Measurements from ENCODE around the gene MALT1. TPM values are rescaled to one million over a fixed set of nuclear protein-coding genes. Genes with fewer than 3 reads are reported as not detected.
A peak's percentile ranks its signal among the peaks of the same experiment; 100 is the strongest.
"Not testable (repeated sequence)": the region's sequence is repeated elsewhere in the genome, so short reads cannot be mapped to it uniquely, and the experiment has no call there.

Gene MALT1
- polyA plus RNA-seq, 4 donors, result 26.7 to 33.5 (median 30.1) TPM

DNA sequence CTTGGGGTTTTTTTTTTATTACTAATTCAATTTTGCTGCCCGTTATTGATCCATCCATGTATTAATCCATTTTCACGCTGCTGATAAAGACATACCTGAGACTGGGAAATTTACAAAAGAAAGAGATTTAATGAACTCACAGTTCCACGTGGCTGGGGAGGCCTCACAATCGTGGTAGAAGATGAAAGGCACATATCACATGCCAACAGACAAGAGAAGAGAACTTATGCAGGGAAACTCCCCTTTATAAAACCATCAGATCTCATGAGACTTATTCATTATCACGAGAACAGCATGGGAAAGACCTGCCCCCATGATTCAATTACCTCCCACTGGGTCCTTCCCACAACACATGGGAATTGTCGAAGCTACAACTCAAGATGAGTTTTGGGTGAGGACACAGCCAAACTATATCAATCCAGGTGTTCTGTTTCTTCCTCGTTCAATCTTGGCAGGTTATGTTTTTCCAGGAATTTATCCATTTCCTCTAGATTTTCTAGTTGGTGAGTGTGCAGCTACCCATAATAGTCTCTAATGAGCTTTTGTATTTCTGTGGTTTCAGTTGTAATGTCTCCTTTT is 18.0 kb upstream of the MALT1 start:
- not testable (repeated sequence) for DNase-seq (ENCODE audit: low read depth in 4 of 4, low spot score in 3 of 4)

GRCh38 chr18:58653814-58654509 is 17.3 kb upstream of the MALT1 start:
- no peak for DNase-seq (ENCODE audit: low read depth in 4 of 4, low spot score in 3 of 4)

DNA sequence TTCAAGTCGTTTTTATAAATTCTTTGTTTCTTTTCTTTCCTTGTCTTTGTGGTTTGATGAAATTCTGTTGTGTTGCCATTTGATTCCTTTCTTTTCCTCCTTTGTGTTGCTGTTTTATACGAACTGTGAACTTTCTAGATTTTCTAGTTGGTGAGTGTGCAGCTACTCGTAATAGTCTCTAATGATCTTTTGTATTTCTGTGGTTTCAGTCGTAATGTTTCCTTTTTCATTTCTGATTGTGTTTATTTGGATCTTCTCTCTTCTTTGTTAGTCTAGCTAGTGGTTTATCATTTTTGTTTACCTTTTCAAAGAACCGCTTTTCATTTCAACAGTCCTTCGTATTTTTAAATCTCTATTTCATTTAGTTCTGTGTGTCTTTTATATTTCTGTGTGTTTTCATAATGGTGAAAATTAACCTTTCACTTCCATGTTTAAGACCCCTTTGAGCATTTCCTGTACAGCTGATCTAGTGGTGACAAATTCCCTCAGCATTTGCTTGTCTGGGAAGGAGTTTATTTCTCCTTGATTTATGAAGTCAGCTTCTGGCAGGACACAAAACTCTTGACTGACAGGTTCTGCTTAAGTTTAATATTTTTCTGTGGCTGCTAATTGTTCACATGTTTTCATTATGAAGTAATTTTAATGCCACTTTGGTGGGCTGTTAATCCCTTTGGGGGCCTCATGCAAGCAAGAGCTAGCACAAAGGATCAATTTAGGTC is 16.2 kb upstream of the MALT1 start:
- no peak for DNase-seq (ENCODE audit: low read depth in 4 of 4, low spot score in 3 of 4)

- no peak for DNase-seq (ENCODE audit: low read depth in 4 of 4, low spot score in 3 of 4)
Measured at GRCh38 chr18:58657081-58657480, 14.2 kb upstream of the MALT1 start.

GRCh38 chr18:58657494-58657893 is 13.8 kb upstream of the MALT1 start:
- DNase-seq (ENCODE audit: low read depth in 4 of 4, low spot score in 3 of 4), result no peak

GRCh38 chr18:58659691-58660090 is 11.6 kb upstream of the MALT1 start:
- DNase-seq (ENCODE audit: low read depth in 4 of 4, low spot score in 3 of 4), result no peak

DNA sequence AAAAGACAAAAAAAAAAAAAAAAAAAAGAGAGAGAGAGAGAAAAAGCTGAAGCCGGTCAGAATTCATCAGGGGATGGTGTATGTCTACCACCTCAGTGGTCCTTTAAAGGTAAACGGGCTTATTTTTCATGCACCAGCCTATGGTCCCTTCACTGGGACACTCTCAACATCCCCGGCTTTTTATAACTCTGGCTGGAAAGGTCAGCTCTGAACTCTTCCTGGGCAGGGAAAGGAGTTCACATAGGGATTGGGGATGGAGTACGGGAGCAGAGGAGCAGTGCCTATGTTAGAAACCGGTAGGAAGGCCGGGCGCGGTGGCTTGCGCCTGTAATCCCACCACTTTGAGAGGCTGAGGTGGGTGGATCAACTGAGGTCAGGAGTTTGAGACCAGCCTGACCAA is 10.3 kb upstream of the MALT1 start:
- no peak for DNase-seq (ENCODE audit: low read depth in 4 of 4, low spot score in 3 of 4)

GRCh38 chr18:58661423-58661822 is 9.8 kb upstream of the MALT1 start:
- peak in 1 of 4 donors; percentile 6 for DNase-seq (ENCODE audit: low read depth in 4 of 4, low spot score in 3 of 4)

DNA sequence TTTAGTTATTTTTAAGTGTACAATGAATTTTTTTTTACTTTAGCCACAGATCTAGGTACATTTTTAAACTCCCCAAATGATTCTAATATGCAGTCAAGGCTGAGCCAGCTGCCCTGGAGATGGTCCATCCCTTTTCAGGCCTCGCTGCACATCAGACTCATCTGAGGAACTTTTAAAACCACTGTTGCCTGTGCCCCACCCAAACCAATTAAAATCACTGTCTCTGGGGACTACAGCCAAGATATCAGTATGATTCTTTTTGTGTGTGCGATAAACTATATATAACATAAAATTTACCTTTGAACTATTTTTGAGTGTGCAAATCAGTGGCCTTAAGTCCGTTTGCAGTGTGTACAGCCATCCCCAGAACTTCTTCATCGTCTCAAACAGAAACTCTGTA is 9.1 kb upstream of the MALT1 start:
- no peak for DNase-seq (ENCODE audit: low read depth in 4 of 4, low spot score in 3 of 4)

DNA sequence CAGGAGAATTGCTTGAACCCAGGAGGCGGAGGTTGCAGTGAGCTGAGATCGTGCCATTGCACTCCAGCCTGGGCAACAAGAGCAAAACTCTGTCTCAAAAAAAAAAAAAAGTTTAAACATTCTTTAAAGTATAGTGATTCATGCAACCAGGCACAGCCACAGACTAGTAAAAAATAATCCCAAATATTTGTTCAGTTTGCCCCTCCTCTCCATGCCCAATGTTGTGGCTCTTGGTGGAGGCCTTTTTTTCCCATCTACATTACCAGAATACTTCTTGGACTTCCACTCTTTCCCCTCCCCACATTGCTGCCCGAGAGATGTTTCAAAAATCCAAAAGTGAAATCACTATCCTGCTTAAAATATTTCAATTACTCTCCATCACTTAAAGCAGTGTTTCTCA is 5.1 kb upstream of the MALT1 start:
- DNase-seq (ENCODE audit: low read depth in 4 of 4, low spot score in 3 of 4), result no peak

DNA sequence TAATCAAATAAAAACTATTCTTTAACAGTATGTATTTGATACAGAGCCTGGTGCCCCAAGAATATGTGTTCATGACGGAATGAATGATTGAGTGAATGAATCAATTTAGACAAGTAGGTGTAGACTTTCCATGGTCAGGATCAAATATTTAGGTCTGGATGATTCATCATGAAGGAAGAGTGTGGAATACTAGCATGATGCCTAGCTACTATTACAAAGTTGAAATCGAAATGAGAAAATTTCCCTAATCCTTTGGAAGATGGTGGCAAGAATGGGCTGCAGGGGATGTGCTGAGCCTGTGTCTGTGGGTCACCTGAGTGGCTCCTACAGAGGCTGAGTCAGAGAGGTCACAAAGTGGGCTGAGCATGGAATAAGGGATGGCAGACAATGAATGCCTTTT is 3.1 kb upstream of the MALT1 start:
- DNase-seq (ENCODE audit: low read depth in 4 of 4, low spot score in 3 of 4), result no peak

DNA sequence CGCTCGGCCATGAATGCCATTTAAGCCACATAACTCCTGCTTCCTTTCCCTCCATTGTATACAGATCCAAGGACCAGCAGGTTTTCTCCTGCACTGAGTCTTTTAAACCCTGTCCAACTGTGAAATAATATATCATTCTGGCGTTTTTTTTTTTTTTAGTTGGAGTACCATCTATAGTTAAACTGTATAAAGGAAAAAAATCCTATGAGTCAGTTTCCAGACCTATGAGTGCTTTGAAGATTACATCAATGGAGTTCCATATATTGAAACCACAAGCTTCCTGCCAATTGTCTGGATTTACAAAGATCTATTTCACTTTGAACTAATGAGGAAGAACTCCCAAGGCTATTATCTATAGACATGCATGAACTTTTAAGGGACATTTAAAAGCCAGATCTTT is 2.4 kb upstream of the MALT1 start:
- no peak for DNase-seq (ENCODE audit: low read depth in 4 of 4, low spot score in 3 of 4)

DNA sequence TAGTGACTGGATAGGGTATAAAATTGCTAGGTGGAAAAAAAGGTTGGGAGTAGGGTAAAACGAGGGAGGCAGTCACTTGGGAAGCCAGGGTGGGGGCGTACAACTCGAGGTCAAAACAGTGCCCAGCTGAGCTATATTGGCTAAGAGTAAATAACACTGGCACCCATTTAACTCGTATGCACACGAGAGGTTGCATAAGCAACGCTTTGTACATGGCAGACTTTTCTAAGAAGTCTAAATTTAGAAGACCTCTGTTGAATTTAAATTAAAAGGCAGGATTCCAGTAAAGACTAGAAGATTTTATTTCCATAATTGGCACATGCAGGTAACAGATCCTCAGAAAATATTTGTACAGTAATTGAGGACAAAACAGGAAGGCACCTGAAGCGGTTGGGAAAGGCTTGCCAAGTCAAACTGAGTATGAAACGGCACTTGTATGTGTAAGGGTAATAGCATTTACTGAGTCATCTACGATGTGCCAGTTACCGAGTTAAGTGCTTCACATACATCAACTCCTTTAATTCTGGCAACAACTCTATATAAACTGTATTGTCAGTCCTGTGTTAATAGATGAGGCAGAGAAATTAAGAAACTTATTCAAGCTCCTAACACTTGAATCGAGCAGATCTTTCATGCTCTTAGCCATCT is 1.4 kb upstream of the MALT1 start:
- no peak for DNase-seq (ENCODE audit: low read depth in 4 of 4, low spot score in 3 of 4)

DNA sequence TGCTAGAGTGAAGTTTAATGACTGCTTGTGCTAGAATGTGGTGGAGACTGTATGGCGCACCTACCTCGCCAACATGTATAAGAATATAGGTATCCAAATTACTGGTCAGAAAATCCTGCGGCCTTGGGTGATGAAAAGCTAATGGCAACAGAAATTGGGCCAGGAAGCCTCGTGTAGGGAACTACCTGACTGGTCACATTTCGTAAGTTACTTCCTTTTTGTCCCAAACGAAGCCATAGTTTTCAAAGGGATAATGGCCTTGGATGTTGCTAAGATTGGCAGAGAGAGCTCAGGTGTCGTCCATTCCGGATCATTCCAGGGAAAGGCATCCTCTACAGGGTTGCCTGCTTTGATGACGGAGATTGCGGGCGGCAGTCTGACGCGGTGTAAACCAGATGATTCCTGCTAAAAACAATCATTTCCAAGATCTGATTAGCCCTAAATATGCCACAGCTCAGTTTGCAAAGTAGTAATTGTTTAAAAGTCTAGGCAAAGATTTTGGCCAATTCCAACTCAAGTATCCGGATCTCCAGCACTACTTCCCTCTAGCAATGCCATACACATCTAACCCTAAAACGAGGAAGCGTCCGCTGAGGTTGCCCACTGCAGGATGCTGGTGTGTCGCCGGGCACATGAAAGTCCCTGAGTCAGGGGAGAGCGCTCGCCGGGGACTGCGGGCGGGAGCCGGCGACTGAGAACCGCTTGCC is 708 bp upstream of the MALT1 start:
- no peak for DNase-seq (ENCODE audit: low read depth in 4 of 4, low spot score in 3 of 4)

GRCh38 chr18:58671632-58672564 is 633 bp downstream of the MALT1 start:
- DNase-seq (ENCODE audit: low read depth in 4 of 4, low spot score in 3 of 4), result peak; percentile 16 to 28 (median 18)

GRCh38 chr18:58674159-58674558 is 2.9 kb downstream of the MALT1 start:
- DNase-seq (ENCODE audit: low read depth in 4 of 4, low spot score in 3 of 4), result no peak

DNA sequence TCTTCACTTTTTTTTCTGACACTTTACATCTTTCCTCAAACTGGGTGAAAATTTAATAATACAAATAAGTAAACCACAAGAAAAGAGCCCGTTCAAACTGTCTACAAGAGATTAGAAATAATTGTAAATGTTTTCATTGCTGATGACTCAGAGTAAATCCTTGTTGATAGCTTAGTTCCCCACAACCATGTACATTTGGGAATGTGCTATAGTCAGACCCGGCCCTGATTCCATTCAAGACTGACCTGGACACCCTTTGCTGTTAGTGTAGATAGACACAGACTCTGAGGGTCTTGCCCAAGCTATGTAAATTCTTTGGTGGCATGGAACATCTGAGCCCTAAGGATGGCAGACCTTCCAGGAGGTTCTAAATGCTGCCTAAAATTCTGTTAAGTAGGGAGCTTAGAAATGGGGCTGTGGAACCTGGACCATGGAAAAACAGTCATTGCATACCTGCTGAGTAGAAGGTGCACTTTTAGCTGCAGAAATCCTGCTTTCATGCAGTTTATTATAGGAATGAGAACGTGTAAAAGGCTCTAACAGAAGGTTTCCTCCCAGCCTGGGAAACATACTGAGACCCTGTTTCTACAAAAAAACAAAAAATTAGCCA is 3.7 kb downstream of the MALT1 start:
- DNase-seq (ENCODE audit: low read depth in 4 of 4, low spot score in 3 of 4), result no peak

- DNase-seq (ENCODE audit: low read depth in 4 of 4, low spot score in 3 of 4), result no peak
Measured at GRCh38 chr18:58676270-58676669, 5.0 kb downstream of the MALT1 start.

DNA sequence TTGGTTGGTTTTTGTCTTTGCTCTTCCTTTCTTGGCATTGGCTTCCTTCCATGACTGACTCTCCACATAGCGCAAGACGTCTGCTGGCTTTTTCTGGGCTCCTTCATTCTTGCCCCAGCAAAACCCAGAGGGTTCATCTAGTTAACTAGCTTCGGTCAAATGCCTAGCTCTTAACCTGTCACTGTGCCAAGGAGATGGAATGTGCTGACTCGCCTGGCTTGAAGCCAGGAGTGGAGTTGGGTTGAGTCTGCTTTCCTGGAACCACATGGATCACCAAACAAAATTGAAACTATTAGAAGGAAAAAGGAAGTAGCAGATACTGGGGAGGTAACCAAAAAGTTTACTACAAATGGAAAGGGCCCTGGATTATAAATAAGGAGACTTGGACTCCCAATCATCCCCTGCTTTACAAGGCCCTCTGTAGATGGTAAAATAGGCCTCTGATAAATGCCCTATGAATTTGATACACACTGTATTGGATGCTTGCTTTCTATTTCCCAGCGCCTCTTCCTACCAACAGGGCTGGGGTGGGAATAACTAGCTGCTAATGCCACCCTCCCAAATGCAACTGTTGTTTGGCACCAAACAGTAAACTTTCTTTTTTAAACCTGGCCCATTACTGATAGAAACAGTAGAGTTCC is 11.3 kb downstream of the MALT1 start:
- DNase-seq (ENCODE audit: low read depth in 4 of 4, low spot score in 3 of 4), result peak; percentile 44 to 72 (median 62)
